OCI-LY7 (cell line): Measurements from ENCODE around the gene ELAVL3. TPM values are rescaled to one million over a fixed set of nuclear protein-coding genes. Genes with fewer than 3 reads are reported as not detected.
A peak's percentile ranks its signal among the peaks of the same experiment; 100 is the strongest.

Experiments used
- BruUV-seq: library from RNA; stranded (reverse); fragments of 400-500 nt; replicated peaks from 2 replicates; lab custom pipeline; 2021; lab: Mats Ljungman, UMichigan
- CTCF ChIA-PET: fragments of 300-600 bp; sonication (Branson Sonifier 250); formaldehyde crosslinking; loops from one replicate; lab custom pipeline; 2022; ENCODE audit warnings: antibody characterized with exemption; ENCODE audit not compliant: unreplicated experiment; lab: Charles Lee
- POLR2A ChIA-PET: fragments of 300-600 bp; sonication (Branson Sonifier 250); formaldehyde crosslinking; loops from one replicate; lab custom pipeline; 2022; ENCODE audit warnings: antibody characterized with exemption; lab: Charles Lee
- DNase-seq: peaks from one replicate; pipeline ENCODE4 v3.0.0-alpha.2; 2015; ENCODE audit warnings: low spot score
- H2AFZ ChIP-seq: fragments of 200-600 bp; sonication (generic), shearing (Covaris generic); 2 replicates; pipeline ENCODE4 v1.6.1; 2014; ENCODE audit warnings: mild to moderate bottlenecking, antibody characterized with exemption, low read length, moderate library complexity
- H3K27ac ChIP-seq: fragments of 200-600 bp; sonication (generic); 2 replicates; pipeline ENCODE4 v1.5.1; 2014; ENCODE audit warnings: mixed run types, low read depth, mild to moderate bottlenecking, moderate library complexity, low read length, inconsistent platforms; ENCODE audit not compliant: poor library complexity, severe bottlenecking
- H3K36me3 ChIP-seq: fragments of 200-600 bp; sonication (generic); 2 replicates; pipeline ENCODE4 v1.6.1; 2014; ENCODE audit warnings: mild to moderate bottlenecking, antibody characterized with exemption, low read length, moderate library complexity, mixed read lengths; ENCODE audit not compliant: insufficient read depth
- H3K4me1 ChIP-seq: fragments of 200-600 bp; sonication (generic); 2 replicates; pipeline ENCODE4 v1.5.1; 2014; ENCODE audit warnings: mild to moderate bottlenecking, low read length; ENCODE audit not compliant: insufficient read depth, poor library complexity, severe bottlenecking
- H3K4me2 ChIP-seq: fragments of 200-600 bp; sonication (generic); 2 replicates; pipeline ENCODE4 v1.6.1; 2014; ENCODE audit warnings: mild to moderate bottlenecking, low read length
- H3K4me3 ChIP-seq: fragments of 200-600 bp; sonication (generic); 2 replicates; pipeline ENCODE4 v1.5.1; 2014; ENCODE audit warnings: mild to moderate bottlenecking, low read depth, low read length; ENCODE audit not compliant: poor library complexity, severe bottlenecking
- H3K79me2 ChIP-seq: fragments of 200-600 bp; sonication (generic); 2 replicates; pipeline ENCODE4 v1.6.1; 2016; ENCODE audit warnings: low read depth, mild to moderate bottlenecking, low read length, moderate library complexity, mixed read lengths; ENCODE audit not compliant: insufficient read depth
- H3K9me2 ChIP-seq: fragments of 200-600 bp; sonication (generic); 2 replicates; pipeline ENCODE4 v1.6.1; 2016; ENCODE audit warnings: mild to moderate bottlenecking, low read length, mixed read lengths; ENCODE audit not compliant: insufficient read depth
- H3K9me3 ChIP-seq: fragments of 200-600 bp; sonication (generic); 2 replicates; pipeline ENCODE4 v1.6.1; 2014; ENCODE audit warnings: mild to moderate bottlenecking, mixed run types, low read length, mixed read lengths
- H4K20me1 ChIP-seq: fragments of 200-600 bp; sonication (generic); 2 replicates; pipeline ENCODE4 v1.6.1; 2014; ENCODE audit warnings: mild to moderate bottlenecking, antibody characterized with exemption, low read length, moderate library complexity, mixed read lengths; ENCODE audit not compliant: insufficient read depth
- CTCF ChIP-seq: fragments of 200-600 bp; sonication (generic); conservative IDR thresholded peaks from 2 replicates; pipeline ENCODE4 v1.5.1; 2014; ENCODE audit warnings: mild to moderate bottlenecking, antibody characterized with exemption, low read length, moderate library complexity, mixed read lengths
- EZH2phosphoT487 ChIP-seq: fragments of 200-600 bp; sonication (generic); IDR thresholded peaks from 2 replicates; pipeline ENCODE4 v1.6.1; 2018; ENCODE audit warnings: low read depth, borderline replicate concordance, mild to moderate bottlenecking, mixed run types, antibody characterized with exemption, low read length, moderate library complexity, mixed read lengths
- intact Hi-C: fragments of 100-400 bp; cut with micrococcal nuclease; formaldehyde crosslinking; loops from one replicate; pipeline ENCODE4 v1.10.0; 2022; ENCODE audit not compliant: unreplicated experiment
- total RNA-seq, 2 experiments: library from RNA; depleted of rRNA in 1 of 2; stranded (reverse); fragments of >200 nt in 1 of 2; shearing (Covaris generic) in 1 of 2; gene quantifications; 2 replicates each; pipeline ENCODE4 v1.2.3, GENCODE V29; 2014 to 2022

The ELAVL3 gene
- total RNA-seq, 2 experiments from 2014 or later, result 0.30 to 0.95 TPM

- H3K4me2 ChIP-seq, result no peak overlapping the region
- H3K9me3 ChIP-seq, result no peaks in the 10 kb centered on the region
- ChIA-PET CTCF (no interaction called here), POLR2A (interaction anchor here (0.7 kb wide), 1 partner anchor 65 kb away, joined by 3 read pairs; the partner anchor contains the start of gene ECSIT)
- no peak overlapping the region for H3K4me3 ChIP-seq
- no peaks in the 10 kb centered on the region for H4K20me1 ChIP-seq
- no peak overlapping the region for H3K27ac ChIP-seq
- H3K36me3 ChIP-seq, result no peaks in the 10 kb centered on the region
- H3K4me1 ChIP-seq, result no peaks in the 10 kb centered on the region
- intact Hi-C loops, result no loop called here
- no peak for DNase-seq
- H3K79me2 ChIP-seq, result no peaks in the 10 kb centered on the region
- no peaks in the 10 kb centered on the region for H3K9me2 ChIP-seq
- BruUV-seq, result no TSS peak
- TF ChIP-seq EZH2phosphoT487 (no peak), CTCF (no peak)
- no peak overlapping the region for H2AFZ ChIP-seq
Observed at GRCh38 chr19:11464333-11465265, 16.2 kb downstream of the ELAVL3 start.

GRCh38 chr19:11463391-11463790 is 17.5 kb downstream of the ELAVL3 start:
- H3K9me2 ChIP-seq, result no peaks in the 10 kb centered on the region
- TF ChIP-seq CTCF (no peak), EZH2phosphoT487 (no peak)
- CTCF ChIA-PET, result no interaction called here
- H3K4me2 ChIP-seq, result no peak overlapping the region
- no peaks in the 10 kb centered on the region for H4K20me1 ChIP-seq
- H3K36me3 ChIP-seq, result no peaks in the 10 kb centered on the region
- no peaks in the 10 kb centered on the region for H3K9me3 ChIP-seq
- H3K4me1 ChIP-seq, result no peaks in the 10 kb centered on the region
- no peak overlapping the region for H3K4me3 ChIP-seq
- intact Hi-C loops, result no loop called here
- BruUV-seq, result no TSS peak
- no peaks in the 10 kb centered on the region for H3K79me2 ChIP-seq
- DNase-seq, result peak; percentile 38
- H2AFZ ChIP-seq, result no peak overlapping the region
- H3K27ac ChIP-seq, result no peak overlapping the region
- POLR2A ChIA-PET, result no interaction called here

GRCh38 chr19:11461453-11461852 is 19.4 kb downstream of the ELAVL3 start:
- Histone ChIP-seq H3K27ac (no peak overlapping the region), H3K4me3 (no peak overlapping the region), H3K36me3 (no peaks in the 10 kb centered on the region), H3K9me3 (no peaks in the 10 kb centered on the region), H3K79me2 (no peaks in the 10 kb centered on the region), H4K20me1 (no peaks in the 10 kb centered on the region), H3K4me1 (no peaks in the 10 kb centered on the region), H2AFZ (no peak overlapping the region), H3K4me2 (no peak overlapping the region), H3K9me2 (no peaks in the 10 kb centered on the region)
- no TSS peak for BruUV-seq
- ChIA-PET CTCF (no interaction called here), POLR2A (interaction anchor here (0.6 kb wide), 1 partner anchor 9 kb away, joined by 5 read pairs; no protein-coding TSS in a partner anchor)
- intact Hi-C loops, result no loop called here
- DNase-seq, result no peak
- TF ChIP-seq CTCF (no peak), EZH2phosphoT487 (no peak)
